A549 (cell line): ENCODE results near the gene ADGRE1. TPM values are rescaled to one million over a fixed set of nuclear protein-coding genes. Genes with fewer than 3 reads are reported as not detected.

Experiments
- ATAC-seq, 2 experiments: fragments of 200-7000 bp in 1 of 2; fragments of >200 bp in 1 of 2; cut with Nextera tagmentation in 1 of 2; cut with Tn5 transposase in 1 of 2; 3 replicates each; pipeline versions ENCODE4 v1.8.0 to v1.9.1; 2018 to 2020; ENCODE audit warnings: mild to moderate bottlenecking in 1 of 2, moderate library complexity in 1 of 2
- CTCF ChIA-PET: fragments of 300-600 bp; sonication (Branson Sonifier 250); formaldehyde crosslinking; extraction: SDS; loops from one replicate; lab custom pipeline; 2021; ENCODE audit warnings: antibody characterized with exemption, inconsistent platforms; lab: Yijun Ruan, JAX
- POLR2A ChIA-PET: fragments of 350-600 bp; formaldehyde crosslinking; extraction: SDS; loops from one replicate; lab custom pipeline; 2021; ENCODE audit warnings: antibody characterized with exemption, inconsistent platforms; lab: Yijun Ruan, JAX
- DNase-seq, 2 experiments: peaks; one replicate each; pipeline versions ENCODE4 v3.0.0 to v3.0.0-alpha.2; 2011 to 2016; ENCODE audit warnings: low read depth in 1 of 2, low spot score in 1 of 2
- FAIRE-seq: peaks from 2 replicates; lab custom pipeline; 2011; peaks lifted over from hg19 to GRCh38; lab: Jason Lieb, UNC
- H3K27ac ChIP-seq, 2 experiments: fragments of >200 bp; sonication (Bioruptor Twin); formaldehyde crosslinking; 3 replicates each; pipeline ENCODE4 v1.5.1; 2016 to 2017
- H3K4me1 ChIP-seq: fragments of >200 bp; sonication (Bioruptor Twin); formaldehyde crosslinking; 3 replicates; pipeline ENCODE4 v1.6.1; 2016
- H3K4me2 ChIP-seq: fragments of >200 bp; sonication (Bioruptor Twin); formaldehyde crosslinking; 3 replicates; pipeline ENCODE4 v1.6.1; 2016
- H3K4me3 ChIP-seq: fragments of >200 bp; sonication (Bioruptor Twin); formaldehyde crosslinking; 3 replicates; pipeline ENCODE4 v1.5.1; 2016
- H3K9me3 ChIP-seq: fragments of >200 bp; sonication (Bioruptor Twin); formaldehyde crosslinking; 3 replicates; pipeline ENCODE4 v1.6.1; 2016
- ATOH8 ChIP-seq: fragments of 250-450 bp; sonication (Bioruptor Pico); IDR thresholded peaks from 2 replicates; pipeline ENCODE4 v1.5.0; 2020; ENCODE audit warnings: low read depth, mild to moderate bottlenecking, moderate library complexity
- BCL3 ChIP-seq: fragments of >200 bp; sonication (Bioruptor Twin); formaldehyde crosslinking; IDR thresholded peaks from 3 replicates; pipeline ENCODE4 v1.6.1; 2016
- BHLHE40 ChIP-seq: IDR thresholded peaks from 2 replicates; pipeline ENCODE4 v1.6.1; 2012; ENCODE audit warnings: low read depth, low read length, inconsistent platforms
- CBX8 ChIP-seq: fragments of 200-600 bp; sonication (generic); IDR thresholded peaks from 2 replicates; pipeline ENCODE4 v1.6.1; 2016
- CTCF ChIP-seq: fragments of >200 bp; sonication (Bioruptor Twin); formaldehyde crosslinking; IDR thresholded peaks from 3 replicates; pipeline ENCODE4 v1.5.1; 2016
- EHF ChIP-seq: fragments of 250-450 bp; sonication (Bioruptor Pico); IDR thresholded peaks from 2 replicates; pipeline ENCODE4 v1.5.0; 2020; ENCODE audit warnings: mild to moderate bottlenecking
- FOSB ChIP-seq: fragments of 250-450 bp; sonication (Bioruptor Pico); IDR thresholded peaks from 2 replicates; pipeline ENCODE4 v1.5.0; 2020; ENCODE audit warnings: mild to moderate bottlenecking, moderate library complexity
- FOXS1 ChIP-seq: fragments of 250-450 bp; sonication (Bioruptor Pico); IDR thresholded peaks from 2 replicates; pipeline ENCODE4 v1.5.0; 2020; ENCODE audit warnings: mild to moderate bottlenecking, moderate library complexity
- GATA3 ChIP-seq: IDR thresholded peaks from 2 replicates; pipeline ENCODE4 v1.6.1; 2012; ENCODE audit warnings: borderline replicate concordance
- HEYL ChIP-seq: fragments of 250-450 bp; sonication (Bioruptor Pico); IDR thresholded peaks from 2 replicates; pipeline ENCODE4 v1.8.0; 2021; ENCODE audit warnings: mild to moderate bottlenecking, moderate library complexity
- HOXB5 ChIP-seq: fragments of 250-450 bp; sonication (Bioruptor Pico); IDR thresholded peaks from 2 replicates; pipeline ENCODE4 v1.5.0; 2020; ENCODE audit warnings: mild to moderate bottlenecking, moderate library complexity
- KDM1A ChIP-seq: fragments of 200-600 bp; sonication (generic); IDR thresholded peaks from 2 replicates; pipeline ENCODE4 v1.6.1; 2016; ENCODE audit warnings: low read depth, mild to moderate bottlenecking
- MAFK ChIP-seq: fragments of 450-650 bp; IDR thresholded peaks from 2 replicates; pipeline ENCODE4 v1.6.1; 2014; ENCODE audit not compliant: partially characterized antibody
- MAZ ChIP-seq: fragments of 150-350 bp; IDR thresholded peaks from 2 replicates; pipeline ENCODE4 v1.6.1; 2014; ENCODE audit warnings: antibody characterized with exemption, low read depth, low read length, borderline replicate concordance
- NR3C1 ChIP-seq: fragments of >200 bp; sonication (Bioruptor Twin); formaldehyde crosslinking; IDR thresholded peaks from 3 replicates; pipeline ENCODE4 v1.6.1; 2017
- PHF8 ChIP-seq: fragments of 200-600 bp; sonication (generic); IDR thresholded peaks from 2 replicates; pipeline ENCODE4 v1.6.1; 2016; ENCODE audit warnings: low read depth, mild to moderate bottlenecking, antibody characterized with exemption, moderate library complexity, borderline replicate concordance
- POLR2A ChIP-seq: IDR thresholded peaks from 2 replicates; pipeline ENCODE4 v1.6.1; 2012; ENCODE audit warnings: mild to moderate bottlenecking, low read length
- SREBF2 ChIP-seq: fragments of 450-650 bp; IDR thresholded peaks from 2 replicates; pipeline ENCODE4 v1.6.1; 2014; ENCODE audit warnings: mild to moderate bottlenecking, moderate library complexity
- ZC3H11A ChIP-seq: fragments of 450-650 bp; IDR thresholded peaks from 2 replicates; pipeline ENCODE4 v1.6.1; 2014; ENCODE audit warnings: antibody characterized with exemption, mild to moderate bottlenecking
- ZSCAN20 ChIP-seq: fragments of 250-450 bp; sonication (Bioruptor Pico); IDR thresholded peaks from 2 replicates; pipeline ENCODE4 v1.8.0; 2022; ENCODE audit warnings: mild to moderate bottlenecking, moderate library complexity
- WGBS: methylation state at CpG from one replicate; pipeline ENCODE4 v1.1.6; 2017; ENCODE audit errors: missing lambda C conversion rate; 5-methylcytosine and 5-hydroxymethylcytosine counted together
- polyA plus RNA-seq, 4 experiments: library from polyadenylated mRNA; depleted of rRNA in 3 of 4; stranded (reverse); fragments of >200 nt; fragmentation: RNase III in 1 of 4; extraction: RNeasy Plus Mini Kit Qiagen cat#74134 plus additional on column Dnase treatment in 1 of 4; gene quantifications; 2 replicates in 3 of 4; 3 replicates in 1 of 4; pipeline ENCODE4 v1.2.3, GENCODE V29; 2011 to 2017

The ADGRE1 gene
- polyA plus RNA-seq, 2 of the 4 experiments (the other 2 are of a cell fraction) = 3.6 to 4.8 TPM

- TF ChIP-seq SREBF2 (no peak), NR3C1 (no peak), BCL3 (no peak), BHLHE40 (no peak)
- TF ChIP-seq, all 56 proteins: peak for 0
- Histone ChIP-seq H3K4me3 (no peak overlapping the region), H3K4me1 (no peaks in the 10 kb centered on the region), H3K4me2 (no peak overlapping the region), H3K27ac (no peak overlapping the region), H3K9me3 (peaks cover 20% of the 10 kb centered on the region)
- CTCF ChIA-PET = no interaction called here
- DNase-seq (no peak), FAIRE-seq (no peak), ATAC-seq (no peak)
- POLR2A ChIA-PET = no interaction called here
- WGBS = 44% methylated on average over 5 of the region's 5 CpGs
These were observed 88.8 kb downstream of the ADGRE1 start for GRCh38 chr19:6976197-6976596.

GRCh38 chr19:6979399-6979798 lies 92.0 kb downstream of the ADGRE1 start:
- Histone ChIP-seq H3K4me2 (no peak overlapping the region), H3K27ac (no peak overlapping the region), H3K4me1 (no peaks in the 10 kb centered on the region), H3K9me3 (peaks cover 20% of the 10 kb centered on the region), H3K4me3 (no peak overlapping the region)
- CTCF ChIA-PET = no interaction called here
- no peak for TF ChIP-seq PHF8
- TF ChIP-seq EHF (CRISPR knock-in tag) = no peak
- no peak for TF ChIP-seq CTCF
- TF ChIP-seq POLR2A = no peak
- WGBS = 1% methylated on average over 3 of the region's 3 CpGs
- FAIRE-seq (no peak), ATAC-seq (no peak), DNase-seq (no peak)
- POLR2A ChIA-PET = no interaction called here

- ATAC-seq = no peak
- ChIA-PET POLR2A (no interaction called here), CTCF (no interaction called here)
- Histone ChIP-seq H3K9me3 (peaks cover 4% of the 10 kb centered on the region; the same call in 2 of the 3 replicates), H3K4me3 (no peak overlapping the region), H3K27ac (no peak overlapping the region), H3K4me2 (no peak overlapping the region), H3K4me1 (no peaks in the 10 kb centered on the region)
- TF ChIP-seq MAZ (no peak), ZC3H11A (no peak), HEYL (CRISPR knock-in tag) (no peak), EHF (CRISPR knock-in tag) (no peak), ATOH8 (CRISPR knock-in tag) (no peak), FOSB (CRISPR knock-in tag) (no peak)
- DNase-seq = no peak
- FAIRE-seq = no peak
These were observed 96.1 kb downstream of the ADGRE1 start for GRCh38 chr19:6983448-6983847.

GRCh38 chr19:6987850-6988249 lies 100.5 kb downstream of the ADGRE1 start:
- Histone ChIP-seq H3K4me1 (no peaks in the 10 kb centered on the region), H3K4me2 (no peak overlapping the region), H3K9me3 (0 out of 3 replicates have a peak, but pooled peaks cover 3% of the 10 kb centered on the region), H3K4me3 (no peak overlapping the region), H3K27ac (no peak overlapping the region)
- TF ChIP-seq MAFK (no peak), EHF (CRISPR knock-in tag) (no peak), MAZ (no peak), HOXB5 (CRISPR knock-in tag) (no peak), CTCF (no peak), FOXS1 (CRISPR knock-in tag) (no peak), HEYL (CRISPR knock-in tag) (no peak), GATA3 (no peak), CBX8 (no peak), ZSCAN20 (CRISPR knock-in tag) (no peak), KDM1A (no peak)
- ATAC-seq = no peak
- WGBS = 21% methylated on average over 4 of the region's 4 CpGs
- FAIRE-seq = no peak
- ChIA-PET CTCF (interaction anchor here (1.0 kb wide), 1 partner anchor 17 kb away, joined by 4 read pairs; no protein-coding TSS in a partner anchor), POLR2A (no interaction called here)
- DNase-seq = no peak
